HPDE6-E6E7 (cell line): ENCODE results near the gene OCA2.

Source experiments
- DNase-seq: peaks from one replicate; pipeline ENCODE4 v3.0.0; 2011; ENCODE audit warnings: missing footprints; ENCODE audit errors: extremely low spot score

The OCA2 gene

DNA sequence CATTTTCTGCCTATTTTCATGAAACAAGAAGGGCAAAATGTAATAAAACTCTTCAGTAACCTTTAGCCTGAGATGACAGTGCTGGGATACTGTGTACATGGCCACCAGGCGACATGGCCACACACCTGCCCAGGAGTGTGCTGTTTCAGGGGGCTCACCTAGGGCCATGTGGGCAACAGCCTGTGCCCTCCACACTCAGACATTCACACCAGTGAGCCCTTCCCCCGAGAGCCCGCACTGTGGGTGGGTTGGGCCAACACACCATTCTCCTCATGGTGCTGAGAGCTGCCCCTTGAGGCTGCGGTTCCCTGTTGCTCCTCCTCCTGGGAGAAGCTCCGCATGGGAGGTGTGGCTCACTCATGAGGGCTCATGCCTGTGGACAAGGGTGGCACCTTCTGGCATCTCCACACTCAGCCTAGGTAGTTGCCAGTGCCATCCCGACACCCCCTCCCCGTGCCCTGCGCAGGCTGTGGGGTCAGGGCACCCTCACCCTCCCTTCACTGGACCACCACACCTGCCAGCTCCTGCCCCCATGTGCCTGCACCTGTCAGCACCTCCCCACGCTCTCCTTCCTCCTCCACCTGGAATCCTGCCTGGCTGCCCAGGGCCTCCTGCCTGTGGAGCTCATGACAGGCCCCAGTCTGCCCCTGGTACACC is 19.7 kb downstream of the OCA2 start:
- no peak for DNase-seq

- no peak for DNase-seq
Observed at GRCh38 chr15:28078191-28078719, 20.9 kb downstream of the OCA2 start.

DNA sequence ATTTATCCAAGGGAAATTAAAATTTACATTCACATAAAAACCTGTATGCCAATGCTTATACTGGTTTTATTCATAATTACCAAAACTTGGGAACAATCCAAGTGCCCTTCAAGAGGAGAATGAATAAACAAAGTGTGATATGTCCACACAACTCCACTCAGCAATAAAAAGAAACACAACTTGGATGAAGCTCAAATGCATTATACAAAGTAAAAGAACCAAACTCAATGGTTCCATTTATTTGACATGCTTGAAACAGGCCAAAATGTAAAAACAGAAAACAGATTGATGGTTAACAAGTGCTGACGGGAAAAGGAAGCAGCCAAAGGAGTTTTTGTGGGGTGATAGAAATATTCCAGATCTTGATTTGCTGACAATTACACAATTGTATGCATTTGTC is 23.5 kb downstream of the OCA2 start:
- no peak for DNase-seq

- DNase-seq, result no peak
Observed at GRCh38 chr15:28068930-28069329, 30.2 kb downstream of the OCA2 start.

DNA sequence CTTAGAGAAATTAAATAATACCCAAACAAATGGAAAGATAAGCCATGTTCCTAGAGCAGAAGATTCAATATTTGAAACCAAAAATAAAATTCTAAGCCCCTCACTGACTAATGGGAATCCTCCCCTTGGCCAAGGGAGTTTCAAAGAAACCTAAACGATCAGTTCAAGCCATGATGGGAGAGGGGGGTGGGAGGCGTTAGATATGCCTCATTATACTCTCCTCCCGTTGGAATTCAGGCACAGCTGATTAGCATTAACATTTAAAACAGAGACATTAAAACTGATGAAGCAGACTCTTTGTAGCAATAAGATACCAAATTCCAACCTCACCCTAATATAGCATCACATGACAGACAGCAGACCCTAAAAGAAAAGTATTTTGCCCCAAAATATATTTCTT is 32.9 kb downstream of the OCA2 start:
- no peak for DNase-seq

- no peak for DNase-seq
Observed at GRCh38 chr15:28060005-28060404, 39.1 kb downstream of the OCA2 start.

DNA sequence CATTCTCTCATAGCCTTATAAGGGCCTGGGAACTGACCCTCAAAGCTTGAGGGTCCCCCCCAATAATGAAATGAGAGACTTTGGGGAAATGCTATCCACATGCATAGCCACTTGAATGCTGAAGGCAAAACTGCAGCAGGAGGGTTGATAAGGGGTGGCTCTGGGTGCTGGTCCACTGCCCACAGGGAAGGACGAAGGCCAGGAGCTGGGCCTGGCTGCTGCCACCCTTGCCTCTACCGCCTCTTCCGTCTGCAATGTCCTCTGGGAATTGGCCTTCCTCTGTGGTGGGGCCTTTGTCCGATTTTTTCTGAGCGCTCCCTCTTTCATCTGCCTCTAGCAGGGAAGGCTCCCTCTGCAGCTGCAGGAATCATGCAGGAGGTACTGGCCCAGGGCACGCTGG is 41.0 kb downstream of the OCA2 start:
- DNase-seq, result no peak

DNA sequence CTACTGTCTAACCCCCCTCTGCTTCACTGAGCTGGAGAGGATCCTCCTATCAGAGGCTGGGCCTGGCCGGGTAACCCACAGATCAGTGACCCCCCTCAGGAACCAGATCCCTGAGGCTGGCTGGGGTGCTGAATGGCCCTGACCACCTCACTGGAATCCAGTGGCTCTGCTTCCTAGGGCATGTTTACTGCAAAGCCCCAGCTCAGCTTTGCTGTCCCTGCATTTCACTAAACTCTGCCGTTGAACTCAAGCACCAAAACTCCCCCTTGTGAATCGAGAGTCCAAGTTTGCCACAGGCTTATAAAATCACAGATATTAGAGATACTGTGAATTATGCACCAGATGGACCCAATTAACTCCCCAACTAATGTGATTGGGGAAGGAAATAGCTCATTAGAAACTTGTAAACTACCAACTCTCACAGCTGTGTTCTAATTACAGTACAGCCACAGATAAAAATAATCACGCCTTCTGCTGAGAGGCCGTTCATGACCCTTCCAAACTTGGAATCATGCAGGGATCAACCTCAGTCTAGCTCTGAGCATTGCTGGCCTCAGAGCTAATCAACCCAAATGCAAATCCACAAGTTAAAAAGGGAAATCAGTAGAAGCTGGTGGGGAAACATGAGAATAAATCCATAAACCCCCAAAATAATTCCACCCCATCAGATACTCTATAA is 47.0 kb downstream of the OCA2 start:
- DNase-seq, result no peak

DNA sequence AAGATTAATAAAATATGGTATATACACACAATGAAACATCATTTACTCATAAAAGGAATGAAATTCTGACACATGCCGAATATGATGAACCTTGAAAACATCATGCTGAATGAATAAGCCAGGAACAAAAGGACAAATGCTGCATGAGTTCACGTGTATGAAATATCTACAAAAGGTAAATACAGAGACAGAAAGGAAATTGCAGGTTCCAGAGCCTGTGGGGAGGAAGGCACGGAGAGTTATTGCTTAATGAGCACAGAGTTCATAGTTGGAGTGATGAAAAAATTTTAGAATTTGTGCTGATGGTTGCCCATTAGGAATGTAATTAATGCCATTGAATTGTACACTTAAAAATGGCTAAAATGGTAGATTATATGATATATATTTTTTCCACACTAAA is 49.5 kb downstream of the OCA2 start:
- DNase-seq, result no peak

GRCh38 chr15:28047277-28047676 is 51.8 kb downstream of the OCA2 start:
- no peak for DNase-seq

GRCh38 chr15:28044121-28044672 is 54.9 kb downstream of the OCA2 start:
- DNase-seq, result no peak

GRCh38 chr15:28043691-28044091 is 55.4 kb downstream of the OCA2 start:
- no peak for DNase-seq

DNA sequence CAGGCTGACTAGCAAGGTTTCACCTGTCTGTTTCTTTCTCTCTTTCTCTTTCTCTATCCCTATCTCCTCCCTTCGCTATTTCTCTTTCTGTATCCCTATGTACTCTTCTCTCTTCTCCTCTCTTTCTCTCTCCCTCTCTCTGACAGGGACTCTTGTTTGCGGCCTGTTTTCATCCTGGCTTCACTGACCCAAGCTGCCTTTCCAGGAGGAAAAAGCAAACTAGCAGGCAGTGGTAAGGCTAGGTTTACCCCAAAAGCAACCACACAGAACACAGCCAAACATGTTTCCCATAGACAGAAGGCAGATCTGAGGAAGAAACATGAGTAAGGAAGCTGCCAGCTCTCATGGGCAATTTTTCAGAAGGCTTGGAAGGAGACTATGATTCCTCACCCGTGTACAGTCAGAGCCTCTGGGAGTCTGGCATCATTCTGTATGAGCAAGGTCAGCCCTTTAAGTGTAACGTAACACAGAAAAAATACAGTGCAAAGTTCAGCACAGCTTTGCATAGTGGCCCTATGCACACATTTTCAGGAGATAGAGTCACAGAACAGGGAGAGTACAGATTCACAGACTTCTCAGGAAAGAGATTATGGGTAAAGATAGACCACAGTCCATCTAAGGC is 61.0 kb downstream of the OCA2 start:
- DNase-seq, result no peak

DNA sequence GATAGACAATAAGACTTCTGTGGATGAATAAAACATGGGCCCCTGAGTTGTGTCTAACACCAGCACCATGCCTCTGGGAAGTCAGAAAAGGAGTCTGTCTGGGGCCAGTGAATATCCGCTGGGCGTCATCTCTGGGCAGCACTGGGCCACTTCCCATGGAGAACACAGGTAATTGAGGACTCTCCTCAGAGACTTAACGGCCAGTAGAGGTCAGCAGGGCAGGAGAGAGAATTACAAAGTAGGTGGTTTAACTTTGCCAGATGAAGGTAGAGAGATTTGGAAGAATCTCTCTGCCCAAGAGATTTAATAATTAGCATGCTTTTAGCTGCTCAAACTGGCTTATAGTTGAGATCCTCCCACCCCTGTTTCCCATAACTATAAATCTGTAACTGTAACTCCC is 65.7 kb downstream of the OCA2 start:
- no peak for DNase-seq

DNA sequence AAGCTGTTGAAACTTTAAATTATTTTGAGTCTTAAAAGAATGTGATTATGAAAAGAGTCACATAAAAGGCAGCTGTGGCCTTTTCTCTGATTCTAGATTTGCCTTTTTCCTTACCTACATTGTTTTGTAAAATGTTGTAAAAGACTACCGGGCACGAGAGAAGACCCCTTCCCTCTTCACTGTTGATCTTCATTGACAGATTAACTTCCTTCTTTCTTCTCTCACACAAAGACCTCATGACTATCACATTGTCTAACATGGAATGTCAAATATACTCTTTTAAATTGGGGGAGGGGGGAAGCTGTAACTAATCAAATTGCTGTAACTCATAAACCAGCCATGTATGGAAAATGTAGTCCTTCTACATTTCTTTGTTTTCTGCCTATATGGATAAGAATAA is 68.3 kb downstream of the OCA2 start:
- no peak for DNase-seq

DNA sequence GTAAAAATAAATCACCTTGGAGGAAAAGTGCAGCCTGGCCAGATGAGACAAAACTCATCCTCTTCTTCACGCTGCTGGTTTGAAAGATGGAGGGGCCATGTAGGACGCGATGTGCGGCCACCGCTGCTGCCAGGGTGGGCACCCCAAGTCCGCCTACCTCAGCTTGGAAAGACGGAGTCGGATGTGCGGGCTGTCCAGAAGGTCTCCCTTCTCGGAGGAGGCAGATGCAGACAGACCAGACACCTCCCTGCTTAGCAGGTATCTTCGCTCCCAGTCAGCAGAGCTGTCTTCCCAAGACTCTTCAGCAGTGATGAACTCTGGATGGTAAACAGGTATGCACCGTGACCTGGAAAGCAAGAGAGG is 71.4 kb downstream of the OCA2 start:
- DNase-seq, result no peak

DNA sequence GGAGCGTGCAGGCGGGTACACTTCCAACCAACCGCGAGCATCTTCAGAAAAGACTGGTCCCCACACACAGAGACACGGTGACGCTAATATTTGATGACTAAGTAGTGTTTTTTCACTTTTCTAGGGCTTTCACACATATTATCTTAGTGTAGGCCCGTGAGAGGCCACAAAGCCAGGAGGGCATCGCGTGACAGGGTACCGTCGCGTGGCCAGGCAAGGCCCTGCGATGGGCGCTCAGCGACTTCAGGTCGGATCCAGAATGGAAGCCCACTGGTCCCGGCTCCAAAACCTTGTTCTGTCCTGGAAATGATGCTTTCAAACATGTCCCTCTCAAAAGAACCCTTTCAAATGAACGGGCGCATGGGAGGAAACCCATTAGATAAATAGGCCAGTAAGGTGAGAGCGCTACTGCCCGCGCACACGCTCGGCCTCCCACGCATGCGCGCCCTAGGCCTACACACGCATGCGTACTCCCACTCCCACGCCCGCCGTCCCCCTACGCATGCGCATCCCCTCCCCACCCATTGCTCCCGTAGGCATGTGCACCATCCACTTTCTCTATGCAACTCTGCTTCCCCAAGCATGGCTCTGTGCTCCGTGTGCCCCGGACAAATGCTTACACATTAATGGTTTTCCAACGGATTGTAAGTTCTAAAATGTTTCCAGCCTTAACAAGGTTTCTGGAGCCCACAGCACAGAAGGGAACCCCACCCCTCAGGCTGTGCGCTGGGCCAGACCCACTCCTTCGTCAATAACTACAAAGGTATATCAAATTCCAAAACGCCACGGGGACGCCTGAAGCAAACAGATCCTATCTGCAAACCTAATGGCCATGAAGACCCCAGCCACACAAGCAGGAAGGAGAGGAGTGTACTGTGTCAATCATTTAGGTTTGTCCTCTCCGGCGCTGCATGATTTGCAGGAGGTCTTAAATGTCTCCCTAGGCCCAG is 72.1 kb downstream of the OCA2 start:
- no peak for DNase-seq

DNA sequence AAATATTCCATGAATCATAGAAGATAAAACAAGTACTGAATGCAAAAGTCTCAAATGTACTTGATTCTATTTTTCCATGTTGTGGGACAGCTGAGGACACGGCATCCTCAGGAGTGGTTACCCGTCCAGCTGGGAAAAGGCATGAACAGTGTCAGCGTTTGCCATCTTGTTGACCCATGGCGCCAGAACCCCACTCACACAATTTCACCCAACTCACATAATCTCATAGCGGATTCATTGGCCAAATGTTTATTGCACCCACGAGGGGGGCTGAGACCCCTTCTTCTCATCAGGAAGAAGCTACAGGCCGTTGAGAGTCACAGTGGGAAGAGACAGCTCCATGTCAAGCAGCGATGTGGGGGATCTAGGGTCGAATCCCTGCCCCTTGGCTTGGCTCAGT is 72.9 kb downstream of the OCA2 start:
- no peak for DNase-seq

DNA sequence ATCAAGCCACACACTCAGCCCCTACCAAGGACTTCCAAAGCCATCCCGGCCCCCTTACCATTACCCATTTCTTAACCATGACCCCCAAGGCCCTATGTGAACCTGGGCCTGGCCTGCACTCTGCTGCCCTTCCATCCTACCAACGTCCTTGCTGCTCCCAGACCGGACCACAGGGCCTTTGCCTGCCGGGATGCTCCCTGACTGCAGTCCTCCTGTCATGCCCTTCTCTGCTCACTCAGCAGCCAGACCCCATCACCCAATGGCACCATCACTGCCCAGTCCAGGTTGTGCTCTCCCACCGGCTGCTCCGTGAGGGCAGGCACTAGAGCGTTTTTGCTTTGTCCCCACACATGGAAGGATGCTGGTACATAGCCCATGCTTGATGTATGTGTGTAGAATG is 73.7 kb downstream of the OCA2 start:
- DNase-seq, result no peak

- no peak for DNase-seq
Observed at GRCh38 chr15:28024889-28025250, 74.2 kb downstream of the OCA2 start.

- no peak for DNase-seq
Observed at GRCh38 chr15:28023933-28024888, 74.9 kb downstream of the OCA2 start.
